GM19372 (cell line): ENCODE measurements around the gene BTN1A1.
"Not testable (repeated sequence)": the region's sequence is repeated elsewhere in the genome, so short reads cannot be mapped to it uniquely, and the experiment has no call there.

Experiments
- ATAC-seq: cut with Tn5 transposase; IDR thresholded peaks from one replicate; pipeline ENCODE4 v1.9.1; 2021; ENCODE audit warnings: mild to moderate bottlenecking, low read depth, moderate library complexity; ENCODE audit not compliant: unreplicated experiment

Gene BTN1A1

GRCh38 chr6:26507658-26508057 is 7.6 kb downstream of the BTN1A1 start:
- ATAC-seq, result no peak

DNA sequence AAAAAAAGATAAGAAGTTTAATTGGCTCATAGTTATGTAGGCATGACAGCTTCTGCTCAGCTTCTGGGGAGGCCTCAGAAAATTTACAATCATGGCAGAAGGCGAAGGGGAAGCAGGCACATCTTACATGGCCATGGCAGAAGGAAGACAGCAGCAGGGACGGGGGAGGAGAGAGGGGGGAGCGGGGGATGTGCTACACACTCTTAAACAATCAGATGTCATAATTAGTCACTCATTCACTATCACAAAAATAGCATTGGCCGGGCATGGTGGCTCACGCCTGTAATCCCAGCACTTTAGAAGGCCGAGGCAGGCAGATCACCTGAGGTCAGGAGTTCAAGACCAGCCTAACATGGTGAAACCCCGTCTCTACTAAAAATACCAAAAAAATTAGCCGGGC is 10.9 kb downstream of the BTN1A1 start:
- not testable (repeated sequence) for ATAC-seq

DNA sequence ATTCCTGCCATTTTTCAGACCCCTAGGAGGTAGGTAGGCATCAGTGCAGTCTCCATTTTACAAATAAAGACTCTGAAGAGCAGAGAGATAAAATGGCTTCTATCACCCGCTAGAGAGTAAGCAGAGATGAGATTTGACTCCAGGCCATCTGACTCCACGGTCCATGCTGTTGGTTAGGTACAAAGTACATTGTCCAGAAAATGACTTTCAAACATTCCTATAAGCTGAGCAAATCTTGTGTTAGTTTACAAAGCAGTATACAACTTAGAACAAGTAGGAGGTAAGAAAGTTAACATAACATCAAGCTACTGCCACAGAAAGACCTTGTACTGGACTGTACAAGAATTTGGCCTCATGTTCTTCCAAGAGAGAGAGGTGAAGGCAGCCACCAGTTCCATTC is 14.9 kb downstream of the BTN1A1 start:
- no peak for ATAC-seq

DNA sequence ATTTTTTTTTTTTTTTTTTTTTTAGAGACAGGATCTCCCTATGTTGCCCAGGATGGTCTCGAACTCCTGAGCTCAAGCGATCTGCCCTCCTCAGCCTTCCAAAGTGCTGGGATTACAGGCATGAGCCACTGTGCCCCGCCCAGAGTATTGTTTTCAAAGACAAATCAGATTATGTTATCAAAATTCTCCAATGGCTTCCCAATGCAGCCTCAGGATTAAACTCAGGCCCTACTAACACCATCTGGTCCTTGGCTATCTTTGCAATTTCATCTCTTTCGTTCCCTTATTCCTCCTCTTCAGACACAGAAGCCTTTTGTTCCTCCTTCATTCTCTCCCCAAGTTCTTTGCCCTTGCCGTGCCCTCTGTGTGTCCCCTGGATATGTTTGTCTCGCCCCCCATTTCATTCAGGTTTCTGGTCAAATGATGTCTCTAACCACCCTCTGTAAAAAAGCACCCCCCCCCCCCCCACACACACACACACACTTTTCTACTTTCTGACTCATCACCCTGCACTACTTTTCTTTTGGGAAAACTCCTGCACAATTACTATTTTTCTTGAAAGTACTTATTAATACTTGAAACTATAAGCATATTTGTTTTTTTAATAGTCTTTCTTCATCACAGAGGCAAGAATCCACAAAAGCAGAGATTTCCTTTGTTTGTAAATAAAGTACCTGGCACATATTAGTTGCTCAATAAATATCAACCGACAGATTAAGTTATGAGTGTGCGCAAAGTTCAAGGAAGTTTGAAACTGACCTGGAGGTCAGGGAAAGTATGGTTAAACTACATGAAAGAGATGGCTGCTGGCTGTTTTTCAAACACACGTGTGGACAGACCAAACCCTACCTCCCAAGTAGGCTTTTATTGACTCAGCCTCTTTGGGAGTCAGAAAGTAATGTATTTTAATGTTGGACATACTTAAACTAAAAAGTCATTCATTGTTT is 16.7 kb downstream of the BTN1A1 start:
- no peak for ATAC-seq

- no peak for ATAC-seq
Measured at GRCh38 chr6:26519359-26519758, 19.3 kb downstream of the BTN1A1 start.

- peak; percentile 26 for ATAC-seq
Measured at GRCh38 chr6:26520237-26520849, 20.2 kb downstream of the BTN1A1 start.

GRCh38 chr6:26520850-26521599 is 20.9 kb downstream of the BTN1A1 start:
- peak; percentile 51 for ATAC-seq

DNA sequence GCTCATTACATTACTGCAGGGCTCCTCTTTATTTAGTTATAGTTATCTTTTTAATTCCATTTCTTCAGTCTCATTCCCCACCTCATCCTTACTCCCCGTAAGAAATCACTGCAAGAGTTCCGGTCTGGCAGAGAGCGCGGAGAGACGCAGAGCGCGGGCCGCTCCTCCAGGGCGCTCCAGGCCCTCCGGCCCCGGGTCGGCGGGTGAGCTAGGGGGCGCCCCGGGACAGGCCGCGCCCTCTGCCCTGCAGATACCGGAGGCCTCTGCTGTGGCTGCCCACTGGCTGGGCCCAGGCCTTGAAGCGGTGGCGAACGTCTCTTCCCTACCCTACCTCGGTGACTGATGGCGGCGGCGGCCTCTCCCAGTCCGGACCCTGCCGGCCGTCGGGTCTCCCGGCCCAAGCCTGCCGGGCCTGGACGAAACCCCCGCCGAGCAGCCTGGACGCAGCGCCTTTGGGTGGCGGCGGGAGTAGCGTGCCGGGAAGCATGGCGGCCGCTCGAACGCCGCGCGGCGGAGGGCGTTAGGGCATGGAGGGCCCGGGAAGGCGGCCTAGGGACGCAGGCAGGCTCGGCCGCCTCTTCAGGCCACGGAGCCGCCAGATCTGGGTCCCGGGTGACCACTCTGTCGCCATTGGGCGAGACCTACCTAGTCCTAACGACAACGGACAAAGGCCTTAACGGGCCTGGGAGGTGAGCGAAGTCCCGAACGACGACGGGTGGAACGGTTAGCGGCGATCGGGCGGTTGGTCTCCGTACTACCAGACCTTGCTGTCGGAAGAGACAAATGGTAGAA is 21.7 kb downstream of the BTN1A1 start:
- peak; percentile 68 for ATAC-seq

DNA sequence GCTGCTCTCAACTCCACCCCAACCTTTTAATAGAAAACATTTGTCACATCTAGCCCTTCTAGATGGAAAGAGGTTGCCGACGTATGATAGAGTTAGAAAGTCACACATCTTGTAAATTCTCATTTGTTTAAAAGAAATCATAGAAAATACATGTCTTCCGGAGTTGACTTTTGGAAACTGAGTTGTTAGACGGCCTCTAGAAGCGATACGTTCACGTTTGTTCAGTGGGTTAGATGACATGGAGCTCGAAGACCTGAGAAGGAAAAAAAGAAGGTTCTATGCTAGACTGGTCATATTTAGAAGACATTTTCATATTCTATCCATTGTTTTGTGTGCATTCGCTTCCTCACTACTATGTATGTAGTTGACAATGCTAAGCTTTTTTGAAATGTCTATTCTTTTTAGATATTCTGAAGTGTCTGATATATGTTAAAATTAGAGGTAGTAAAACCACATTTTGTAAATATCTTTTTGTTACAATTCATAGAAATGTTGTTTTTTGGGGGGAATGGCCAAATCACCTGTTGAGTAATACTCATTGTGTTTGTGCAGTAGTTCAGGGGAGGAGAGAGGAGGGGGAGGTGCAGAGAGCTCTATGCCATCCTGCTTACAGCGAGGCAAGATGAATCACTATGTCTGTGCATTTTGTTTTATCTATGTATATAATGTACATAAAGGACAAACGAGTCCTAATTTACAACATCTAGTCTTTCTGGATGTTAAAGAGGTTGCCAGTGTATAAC is 22.6 kb downstream of the BTN1A1 start:
- not testable (repeated sequence) for ATAC-seq

- ATAC-seq, result not testable (repeated sequence)
Measured at GRCh38 chr6:26524314-26524713, 24.2 kb downstream of the BTN1A1 start.

- ATAC-seq, result no peak
Measured at GRCh38 chr6:26524722-26525370, 24.7 kb downstream of the BTN1A1 start.

GRCh38 chr6:26525838-26526237 is 25.7 kb downstream of the BTN1A1 start:
- ATAC-seq, result no peak

GRCh38 chr6:26526928-26527327 is 26.8 kb downstream of the BTN1A1 start:
- no peak for ATAC-seq

DNA sequence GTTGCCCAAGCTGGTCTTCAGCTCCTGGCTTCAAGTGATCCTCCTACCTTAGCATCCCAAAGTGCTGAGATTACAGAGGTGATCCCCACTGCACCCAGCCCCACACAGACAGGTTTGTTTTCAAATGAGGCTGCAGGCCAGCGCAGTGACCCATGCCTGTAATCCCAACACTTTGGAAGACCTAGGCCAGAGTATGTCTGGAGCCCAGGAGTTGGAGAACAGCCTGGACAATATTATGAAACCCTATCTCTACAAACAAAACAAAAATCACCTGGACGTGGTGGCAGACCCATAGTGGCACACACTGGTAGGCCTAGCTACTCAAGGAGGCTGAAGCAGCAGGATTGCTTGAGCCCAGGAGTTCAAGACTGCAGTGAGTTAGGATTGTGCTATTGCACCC is 30.1 kb downstream of the BTN1A1 start:
- ATAC-seq, result no peak

- ATAC-seq, result no peak
Measured at GRCh38 chr6:26531897-26532296, 31.8 kb downstream of the BTN1A1 start.

GRCh38 chr6:26532699-26533531 is 32.8 kb downstream of the BTN1A1 start:
- ATAC-seq, result no peak

- no peak for ATAC-seq
Measured at GRCh38 chr6:26533532-26533931, 33.4 kb downstream of the BTN1A1 start.
